Hepatocyte (in vitro differentiated cells): Measurements from ENCODE around the gene CLCF1.

Experiments
- CTCF ChIP-seq: fragments of 200-600 bp; sonication (generic); IDR thresholded peaks from 2 replicates; pipeline ENCODE4 v1.5.1; 2016; ENCODE audit warnings: antibody characterized with exemption, mild to moderate bottlenecking; ENCODE audit not compliant: poor library complexity
- EZH2 ChIP-seq: fragments of 200-600 bp; sonication (generic); IDR thresholded peaks from 2 replicates; pipeline ENCODE4 v1.6.1; 2016; ENCODE audit warnings: antibody characterized with exemption, mild to moderate bottlenecking, borderline replicate concordance

- TF ChIP-seq EZH2 (no peak), CTCF (no peak)
Observed at GRCh38 chr11:67400942-67401494, 27.6 kb upstream of the CLCF1 start.
